ENCODE measurements around the gene SCP2. TPM values are rescaled to one million over a fixed set of nuclear protein-coding genes. Genes with fewer than 3 reads are reported as not detected.
"Not testable (repeated sequence)": the region's sequence is repeated elsewhere in the genome, so short reads cannot be mapped to it uniquely, and the experiment has no call there.

SCP2 gene
- total RNA-seq, 3 donors from 2014 or later: 97.3 to 144 (median 139) TPM

DNA sequence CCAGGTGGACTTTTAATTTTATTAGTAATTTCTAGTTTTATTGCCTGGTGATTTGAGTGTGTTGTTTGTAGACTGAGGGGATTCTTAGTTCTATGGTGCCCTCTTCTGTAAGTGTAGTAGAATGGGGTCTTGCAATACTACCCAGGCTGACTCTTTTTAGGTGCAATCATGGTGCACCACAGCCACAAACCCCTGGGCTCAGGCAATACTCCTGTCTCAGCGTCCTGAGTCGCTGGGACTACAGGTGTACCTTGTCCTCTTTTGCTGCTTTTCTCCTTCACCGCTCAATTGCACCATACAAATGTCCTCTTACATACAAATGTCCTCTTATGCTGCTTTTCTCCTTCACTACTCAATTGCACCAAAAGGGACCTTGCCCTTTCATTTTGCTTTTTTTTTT is 43.1 kb downstream of the SCP2 start:
- Histone ChIP-seq H3K27ac (no peak overlapping the region), H3K4me3 (no peak overlapping the region), H3K36me3 (no peaks in the 10 kb centered on the region), H3K4me1 (no peaks in the 10 kb centered on the region), H3K27me3 (no peaks in the 10 kb centered on the region), H3K9me3 (no peaks in the 10 kb centered on the region)
- TF ChIP-seq POLR2AphosphoS5 (IDR thresholded peaks at IDR 0.05): no peak
- TF ChIP-seq, protein P1, sequence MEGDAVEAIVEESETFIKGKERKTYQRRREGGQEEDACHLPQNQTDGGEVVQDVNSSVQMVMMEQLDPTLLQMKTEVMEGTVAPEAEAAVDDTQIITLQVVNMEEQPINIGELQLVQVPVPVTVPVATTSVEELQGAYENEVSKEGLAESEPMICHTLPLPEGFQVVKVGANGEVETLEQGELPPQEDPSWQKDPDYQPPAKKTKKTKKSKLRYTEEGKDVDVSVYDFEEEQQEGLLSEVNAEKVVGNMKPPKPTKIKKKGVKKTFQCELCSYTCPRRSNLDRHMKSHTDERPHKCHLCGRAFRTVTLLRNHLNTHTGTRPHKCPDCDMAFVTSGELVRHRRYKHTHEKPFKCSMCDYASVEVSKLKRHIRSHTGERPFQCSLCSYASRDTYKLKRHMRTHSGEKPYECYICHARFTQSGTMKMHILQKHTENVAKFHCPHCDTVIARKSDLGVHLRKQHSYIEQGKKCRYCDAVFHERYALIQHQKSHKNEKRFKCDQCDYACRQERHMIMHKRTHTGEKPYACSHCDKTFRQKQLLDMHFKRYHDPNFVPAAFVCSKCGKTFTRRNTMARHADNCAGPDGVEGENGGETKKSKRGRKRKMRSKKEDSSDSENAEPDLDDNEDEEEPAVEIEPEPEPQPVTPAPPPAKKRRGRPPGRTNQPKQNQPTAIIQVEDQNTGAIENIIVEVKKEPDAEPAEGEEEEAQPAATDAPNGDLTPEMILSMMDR (IDR thresholded peaks at IDR 0.05): no peak
- no peak for TF ChIP-seq POLR2A (IDR thresholded peaks at IDR 0.05)
- DNase-seq (ENCODE audit: low spot score in 2 of 2): no peak
- intact Hi-C loops (cut with DNase I; ENCODE audit: low total_unique reads): no loop called here

DNA sequence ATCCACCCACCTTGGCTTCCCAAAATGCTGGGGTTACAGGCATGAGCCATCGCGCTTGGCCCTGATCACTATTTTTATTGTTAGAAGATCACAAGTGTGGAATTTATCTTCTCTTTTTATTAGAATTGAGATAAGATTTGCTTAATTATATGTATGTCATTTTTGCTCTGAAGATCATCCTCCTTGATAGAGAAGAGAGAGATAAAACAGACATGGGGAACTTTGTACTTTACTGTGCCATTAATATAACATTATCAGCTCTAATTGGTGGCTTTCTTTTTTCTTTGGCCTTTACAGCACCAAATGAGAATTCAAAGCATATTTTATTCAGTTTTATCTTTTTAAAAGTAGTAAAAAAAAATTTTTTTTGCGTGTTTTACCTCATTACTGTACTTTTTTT is 46.8 kb downstream of the SCP2 start:
- DNase-seq (ENCODE audit: low spot score in 2 of 2): no peak
- Histone ChIP-seq H3K27me3 (no peaks in the 10 kb centered on the region), H3K36me3 (no peaks in the 10 kb centered on the region), H3K27ac (no peak overlapping the region), H3K9me3 (no peaks in the 10 kb centered on the region), H3K4me1 (no peaks in the 10 kb centered on the region), H3K4me3 (no peak overlapping the region)
- TF ChIP-seq, protein P1 (IDR thresholded peaks at IDR 0.05): no peak
- no peak for TF ChIP-seq POLR2AphosphoS5 (IDR thresholded peaks at IDR 0.05)
- TF ChIP-seq POLR2A (IDR thresholded peaks at IDR 0.05): no peak
- intact Hi-C loops (cut with DNase I; ENCODE audit: low total_unique reads): no loop called here

DNA sequence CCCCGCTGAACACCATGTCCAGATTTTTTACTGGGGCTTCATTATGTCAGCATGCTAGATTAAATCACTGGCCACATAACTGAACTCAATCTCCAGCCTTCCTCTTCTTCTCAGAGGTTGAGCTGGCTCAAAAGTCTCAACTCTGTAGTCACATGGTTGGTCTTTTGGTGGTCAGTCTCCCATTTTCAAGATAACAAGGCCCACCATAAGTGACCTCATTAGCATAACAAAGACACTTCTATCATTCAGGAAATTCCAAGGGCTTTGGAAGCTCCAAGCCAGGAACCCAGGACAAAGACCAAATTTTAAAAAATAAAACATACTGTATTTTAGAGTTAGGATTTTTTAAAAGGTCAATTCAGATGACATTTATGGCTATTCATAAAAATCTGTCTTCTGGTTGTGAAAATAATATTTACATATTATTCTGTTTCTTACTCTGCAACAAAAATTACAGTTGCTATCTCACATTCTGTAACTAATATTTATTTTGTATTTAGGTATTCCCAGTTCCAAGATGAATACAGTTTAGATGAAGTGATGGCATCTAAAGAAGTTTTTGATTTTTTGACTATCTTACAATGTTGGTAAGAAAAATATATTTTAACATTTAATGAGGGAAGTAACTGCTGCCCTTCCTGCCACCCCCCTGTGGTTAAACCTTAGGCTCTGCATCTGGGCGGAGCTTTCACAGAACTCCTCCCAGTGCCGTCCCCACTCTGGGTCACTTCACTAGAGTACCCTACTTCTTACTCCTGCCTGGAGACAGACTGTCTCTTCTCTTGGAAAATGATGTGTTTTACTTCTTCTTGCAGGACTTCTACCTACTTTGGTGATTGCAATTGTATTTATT is 49.3 kb downstream of the SCP2 start:
- Histone ChIP-seq H3K4me1 (no peaks in the 10 kb centered on the region), H3K9me3 (no peaks in the 10 kb centered on the region), H3K4me3 (no peak overlapping the region), H3K27ac (no peak overlapping the region), H3K27me3 (no peaks in the 10 kb centered on the region), H3K36me3 (no peaks in the 10 kb centered on the region)
- intact Hi-C loops (cut with DNase I; ENCODE audit: low total_unique reads): no loop called here
- no peak for DNase-seq (ENCODE audit: low spot score in 2 of 2)
- TF ChIP-seq POLR2AphosphoS5 (IDR thresholded peaks at IDR 0.05): no peak
- TF ChIP-seq POLR2A (IDR thresholded peaks at IDR 0.05): no peak

DNA sequence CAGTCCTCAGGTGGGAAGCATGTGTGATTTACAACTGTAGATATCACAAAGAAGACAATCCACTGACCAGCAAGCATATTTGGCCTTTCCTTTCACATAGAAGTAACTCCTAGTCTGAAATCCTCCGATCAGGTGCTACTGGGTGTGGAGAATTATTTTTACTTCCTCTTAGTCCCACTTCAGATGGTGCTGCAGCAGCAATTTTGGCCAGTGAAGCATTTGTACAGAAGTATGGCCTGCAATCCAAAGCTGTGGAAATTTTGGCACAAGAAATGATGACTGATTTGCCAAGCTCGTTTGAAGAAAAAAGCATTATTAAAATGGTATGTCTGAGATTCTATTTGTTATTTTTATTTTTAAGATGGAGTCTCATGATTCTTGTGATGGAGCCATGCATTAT is 51.0 kb downstream of the SCP2 start:
- Histone ChIP-seq H3K27me3 (no peaks in the 10 kb centered on the region), H3K9me3 (no peaks in the 10 kb centered on the region), H3K4me3 (no peak overlapping the region), H3K27ac (no peak overlapping the region), H3K4me1 (no peaks in the 10 kb centered on the region), H3K36me3 (peaks cover 4% of the 10 kb centered on the region)
- TF ChIP-seq, protein P1 (IDR thresholded peaks at IDR 0.05): no peak
- DNase-seq (ENCODE audit: low spot score in 2 of 2): no peak
- intact Hi-C loops (cut with DNase I; ENCODE audit: low total_unique reads): no loop called here

DNA sequence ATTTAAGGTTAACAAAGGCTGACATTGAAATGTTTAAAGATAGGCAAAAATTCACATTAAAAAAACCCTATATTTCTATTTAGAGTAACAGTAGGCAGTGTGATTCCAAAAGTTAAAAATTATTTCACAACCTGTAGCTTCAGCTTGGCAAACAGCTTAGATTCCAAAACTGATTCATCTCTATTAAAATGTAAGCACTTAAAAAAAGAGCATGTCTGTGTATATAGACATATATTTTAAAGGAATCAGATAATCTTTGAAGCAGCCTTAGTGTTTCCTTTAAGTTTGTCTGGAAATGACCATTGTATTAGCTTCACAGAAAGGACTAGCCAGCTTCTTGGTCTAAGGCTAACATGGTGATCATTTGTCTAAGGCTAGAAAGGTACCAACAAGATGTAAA is 65.7 kb downstream of the SCP2 start:
- DNase-seq (ENCODE audit: low spot score in 2 of 2); H3K27ac ChIP-seq; H3K4me1 ChIP-seq; H3K36me3 ChIP-seq; H3K27me3 ChIP-seq; H3K9me3 ChIP-seq; intact Hi-C loops (cut with DNase I; ENCODE audit: low total_unique reads); H3K4me3 ChIP-seq: not testable (repeated sequence)

DNA sequence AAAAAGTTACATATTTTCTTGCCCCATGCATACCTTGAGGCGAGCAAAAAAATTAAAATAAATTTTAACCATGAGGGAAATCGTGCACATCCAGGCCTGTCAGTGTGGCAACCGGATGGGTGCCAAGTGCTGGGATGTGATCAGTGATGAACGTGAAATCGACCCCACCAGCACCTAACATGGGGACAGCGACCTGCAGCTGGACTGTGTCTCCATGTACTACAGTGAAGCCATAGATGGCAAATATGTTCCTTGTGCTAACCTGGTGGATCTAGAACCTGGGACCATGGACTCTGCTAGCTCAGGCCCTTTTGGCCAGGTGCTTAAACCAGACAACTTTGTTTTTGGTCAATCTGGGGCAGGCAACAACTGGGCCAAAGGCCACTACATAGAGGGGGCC is 67.6 kb downstream of the SCP2 start:
- TF ChIP-seq, protein P1 (IDR thresholded peaks at IDR 0.05): no peak
- TF ChIP-seq POLR2A (IDR thresholded peaks at IDR 0.05) (no peak), POLR2AphosphoS5 (IDR thresholded peaks at IDR 0.05) (no peak)
- Histone ChIP-seq H3K4me1 (no peaks in the 10 kb centered on the region), H3K9me3 (no peaks in the 10 kb centered on the region), H3K27me3 (no peaks in the 10 kb centered on the region), H3K36me3 (no peaks in the 10 kb centered on the region), H3K27ac (no peak overlapping the region), H3K4me3 (no peak overlapping the region)
- DNase-seq (ENCODE audit: low spot score in 2 of 2): no peak
- intact Hi-C loops (cut with DNase I; ENCODE audit: low total_unique reads): no loop called here
